ENCODE results near the gene TENT4B.

TENT4B gene

DNA sequence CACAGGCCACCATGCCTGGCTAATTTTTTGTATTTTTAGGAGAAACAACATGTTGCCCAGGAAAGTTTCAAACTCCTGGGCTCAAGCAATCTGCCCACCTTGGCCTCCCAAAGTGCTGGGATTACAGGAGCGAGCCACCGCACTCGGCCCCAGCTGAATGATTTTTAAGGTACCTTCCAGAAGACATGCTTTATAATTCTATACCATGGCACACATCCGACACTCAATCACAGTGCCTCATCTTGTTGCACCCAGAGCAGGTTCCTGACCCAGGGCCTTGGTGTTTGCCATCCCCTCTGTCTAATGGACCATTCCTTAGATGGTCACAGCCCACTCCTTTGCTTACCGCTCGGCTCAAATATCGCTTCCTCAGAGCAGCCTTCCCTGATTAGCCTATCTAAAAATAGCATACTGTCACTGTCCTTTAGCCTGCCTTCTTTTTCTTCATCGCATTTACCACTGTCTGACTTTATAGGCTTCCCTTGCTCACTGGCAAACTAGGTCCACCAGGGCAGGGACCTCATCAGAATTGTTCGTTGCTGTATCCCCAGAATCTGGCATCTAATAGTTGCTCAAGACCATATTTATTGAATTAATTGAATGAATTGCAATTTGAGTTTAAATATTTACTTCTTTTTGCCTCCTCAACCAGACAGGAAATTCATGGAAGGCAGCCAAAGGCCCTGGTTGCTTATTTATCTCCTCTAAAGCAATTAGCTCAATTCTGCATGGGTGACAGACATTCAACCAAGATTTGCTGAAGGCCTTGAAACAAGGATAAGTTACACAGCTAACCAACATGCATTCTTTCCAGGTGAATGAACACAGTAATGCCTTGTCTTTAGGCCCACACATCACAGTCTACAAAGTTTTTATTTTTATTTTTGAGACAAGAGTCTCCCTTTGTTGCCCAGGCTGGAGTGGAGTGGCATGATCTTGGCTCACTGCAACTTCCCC is 6.3 kb upstream of the TENT4B start:
- Mint-ChIP-seq H3K27me3 (no peaks in the 10 kb centered on the region), H3K4me3 (no peak overlapping the region), H3K27ac (no peak overlapping the region), H3K9me3 (no peaks in the 10 kb centered on the region), H3K4me1 (peaks cover 2% of the 10 kb centered on the region), H3K36me3 (no peaks in the 10 kb centered on the region)

DNA sequence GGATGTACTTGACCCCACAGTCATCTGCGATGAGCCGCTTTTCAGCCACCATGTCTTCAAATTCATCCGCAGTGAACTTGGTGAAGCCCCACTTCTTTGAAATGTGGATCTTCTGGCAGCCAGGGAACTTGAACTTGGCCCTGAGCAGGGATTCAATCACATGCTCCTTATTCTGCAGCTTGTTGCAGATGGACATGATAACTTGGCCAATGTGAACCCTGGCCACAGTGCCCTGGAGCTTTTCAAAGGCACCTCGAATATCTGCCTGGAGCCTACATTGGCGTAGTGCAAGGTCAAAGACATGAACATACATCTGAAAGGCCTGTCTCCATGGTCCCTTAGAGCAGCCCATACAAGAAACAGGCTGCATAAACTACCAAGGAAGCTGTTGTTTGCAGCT is 1.8 kb upstream of the TENT4B start:
- H3K9me3 Mint-ChIP-seq: no peaks in the 10 kb centered on the region
- H3K4me3 Mint-ChIP-seq: no peak overlapping the region
- H3K27ac Mint-ChIP-seq: no peak overlapping the region
- no peaks in the 10 kb centered on the region for H3K36me3 Mint-ChIP-seq
- H3K27me3 Mint-ChIP-seq: no peaks in the 10 kb centered on the region
- peaks cover 25% of the 10 kb centered on the region for H3K4me1 Mint-ChIP-seq

DNA sequence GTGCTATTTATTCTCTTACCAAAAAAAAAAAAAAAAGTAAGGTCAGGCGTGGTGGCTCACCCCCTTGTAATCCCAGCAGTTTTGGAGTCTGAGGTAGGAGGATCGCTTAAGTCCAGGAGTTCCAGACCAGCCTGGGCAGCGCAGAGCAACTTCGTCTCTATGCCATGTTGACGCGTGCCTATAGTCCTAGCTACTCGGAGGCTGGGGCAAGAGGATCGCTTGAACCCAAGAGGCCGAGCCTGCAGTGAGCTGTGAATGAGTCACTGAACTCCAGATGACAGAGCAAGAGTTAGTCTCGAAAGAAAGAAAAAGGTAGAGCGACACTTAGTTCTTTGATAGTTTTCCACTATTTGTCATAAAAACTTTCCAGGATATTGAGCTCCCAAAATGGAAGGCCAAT is 1.4 kb upstream of the TENT4B start:
- Mint-ChIP-seq H3K4me3 (peak overlapping the region; percentile 95), H3K27me3 (no peaks in the 10 kb centered on the region), H3K9me3 (no peaks in the 10 kb centered on the region), H3K4me1 (peaks cover 28% of the 10 kb centered on the region), H3K27ac (peak overlapping the region; percentile 99), H3K36me3 (no peaks in the 10 kb centered on the region)

DNA sequence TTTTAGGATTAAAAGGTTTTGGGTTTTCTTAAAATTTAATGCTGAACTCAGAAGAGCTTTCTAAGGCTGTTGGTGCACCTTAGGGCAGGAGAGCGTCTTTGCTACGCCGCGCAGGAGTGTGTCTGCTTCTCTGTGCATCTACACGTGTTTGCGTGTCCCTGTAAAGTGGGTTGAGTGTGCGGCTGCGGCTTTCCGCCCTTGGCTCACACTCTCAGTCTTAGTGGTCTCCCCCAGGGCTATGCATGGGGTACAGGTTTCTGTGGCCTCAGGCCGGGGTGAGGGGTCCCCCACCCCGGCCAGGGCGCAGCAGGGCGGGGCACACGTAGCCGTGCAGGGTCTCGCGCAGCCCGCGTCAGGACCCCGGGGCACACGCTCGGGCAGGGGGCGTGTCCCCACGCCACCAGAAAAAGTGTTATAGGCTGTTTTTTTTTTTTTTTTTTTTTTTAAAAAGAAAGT is 727 bp upstream of the TENT4B start:
- Mint-ChIP-seq H3K36me3 (peaks cover 2% of the 10 kb centered on the region), H3K4me1 (peaks cover 35% of the 10 kb centered on the region), H3K9me3 (no peaks in the 10 kb centered on the region), H3K27me3 (no peaks in the 10 kb centered on the region), H3K4me3 (peak overlapping the region; percentile 95), H3K27ac (peak overlapping the region; percentile 99)

DNA sequence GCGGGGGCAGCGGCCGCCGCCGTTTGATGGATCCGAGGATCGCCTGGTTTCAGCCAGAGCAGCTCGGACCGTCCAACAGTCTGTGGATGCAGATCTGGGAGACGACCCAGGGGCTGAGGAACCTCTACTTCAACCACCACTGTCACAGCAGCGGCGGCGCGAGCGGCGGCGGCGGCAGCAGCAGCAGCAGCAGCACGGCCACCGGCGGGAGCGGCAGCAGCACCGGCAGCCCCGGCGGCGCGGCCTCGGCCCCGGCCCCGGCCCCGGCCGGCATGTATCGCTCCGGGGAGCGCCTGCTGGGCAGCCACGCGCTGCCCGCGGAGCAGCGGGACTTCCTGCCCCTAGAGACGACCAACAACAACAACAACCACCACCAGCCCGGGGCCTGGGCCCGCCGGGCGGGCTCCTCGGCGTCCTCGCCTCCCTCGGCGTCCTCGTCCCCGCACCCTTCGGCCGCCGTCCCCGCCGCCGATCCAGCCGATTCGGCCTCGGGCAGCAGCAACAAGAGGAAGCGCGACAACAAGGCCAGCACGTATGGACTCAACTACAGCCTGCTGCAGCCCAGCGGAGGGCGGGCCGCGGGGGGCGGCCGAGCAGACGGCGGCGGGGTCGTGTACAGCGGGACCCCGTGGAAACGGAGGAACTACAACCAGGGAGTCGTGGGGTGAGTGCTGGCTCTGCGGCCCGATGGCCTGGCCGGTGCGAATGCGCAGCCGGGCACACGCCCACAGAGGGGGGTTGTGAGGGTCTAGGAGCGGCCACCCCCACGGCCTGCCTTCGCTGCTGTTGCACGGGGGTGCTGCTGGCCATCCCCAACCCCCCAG is 702 bp downstream of the TENT4B start:
- Mint-ChIP-seq H3K4me1 (peaks cover 43% of the 10 kb centered on the region), H3K9me3 (no peaks in the 10 kb centered on the region), H3K27me3 (no peaks in the 10 kb centered on the region), H3K27ac (no peak overlapping the region), H3K4me3 (peak overlapping the region; percentile 87), H3K36me3 (peaks cover 5% of the 10 kb centered on the region)

DNA sequence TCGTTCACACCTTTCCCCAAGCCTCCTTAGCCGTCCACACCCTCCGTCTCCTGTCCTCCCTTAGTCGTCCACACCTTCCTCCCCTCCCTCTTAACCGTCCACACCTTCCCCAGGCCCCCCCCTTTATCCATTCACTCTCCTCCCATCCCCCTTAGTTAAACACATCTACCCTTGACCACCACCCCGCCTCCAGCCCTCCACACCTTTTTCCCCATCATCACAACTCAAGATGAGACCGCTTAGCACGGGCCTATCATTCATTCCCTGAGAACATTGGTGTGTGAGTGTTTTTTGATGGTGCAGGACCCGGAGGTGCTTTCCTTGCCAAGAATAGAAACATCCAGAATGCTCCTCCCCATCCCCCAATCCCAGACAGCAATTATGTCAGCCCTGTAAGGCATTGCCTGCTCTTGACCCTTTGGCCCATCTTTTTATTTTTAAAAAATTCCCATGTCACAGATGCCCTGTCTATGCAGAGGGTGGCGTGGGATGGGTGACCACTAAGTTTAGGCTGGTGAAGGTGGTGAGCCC is 1.4 kb downstream of the TENT4B start:
- Mint-ChIP-seq H3K27ac (peak overlapping the region; percentile 66), H3K27me3 (no peaks in the 10 kb centered on the region), H3K4me1 (peaks cover 50% of the 10 kb centered on the region), H3K9me3 (no peaks in the 10 kb centered on the region), H3K4me3 (peak overlapping the region; percentile 87), H3K36me3 (peaks cover 6% of the 10 kb centered on the region)

DNA sequence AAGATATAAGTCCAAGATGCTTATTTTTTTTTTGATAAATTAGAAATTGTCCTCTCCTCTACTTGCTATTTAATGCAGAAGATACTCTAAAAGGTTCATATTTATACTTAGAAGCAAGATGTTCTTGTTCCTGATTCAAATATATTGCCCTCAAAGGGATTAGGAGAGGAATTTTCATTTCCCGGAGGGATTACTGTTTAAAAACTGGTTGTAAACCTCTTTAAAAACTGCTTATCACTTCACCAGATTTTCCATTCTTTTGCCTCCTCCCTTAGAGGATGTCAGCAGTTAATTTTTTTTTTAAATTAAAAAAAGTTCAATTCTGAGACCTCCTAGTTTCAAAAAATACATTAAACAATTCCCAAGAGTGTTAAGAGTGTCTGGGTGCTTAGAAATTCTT is 2.8 kb downstream of the TENT4B start:
- Mint-ChIP-seq H3K27me3 (no peaks in the 10 kb centered on the region), H3K4me3 (peak overlapping the region; percentile 87), H3K9me3 (no peaks in the 10 kb centered on the region), H3K27ac (no peak overlapping the region), H3K36me3 (peaks cover 11% of the 10 kb centered on the region), H3K4me1 (peaks cover 63% of the 10 kb centered on the region)

DNA sequence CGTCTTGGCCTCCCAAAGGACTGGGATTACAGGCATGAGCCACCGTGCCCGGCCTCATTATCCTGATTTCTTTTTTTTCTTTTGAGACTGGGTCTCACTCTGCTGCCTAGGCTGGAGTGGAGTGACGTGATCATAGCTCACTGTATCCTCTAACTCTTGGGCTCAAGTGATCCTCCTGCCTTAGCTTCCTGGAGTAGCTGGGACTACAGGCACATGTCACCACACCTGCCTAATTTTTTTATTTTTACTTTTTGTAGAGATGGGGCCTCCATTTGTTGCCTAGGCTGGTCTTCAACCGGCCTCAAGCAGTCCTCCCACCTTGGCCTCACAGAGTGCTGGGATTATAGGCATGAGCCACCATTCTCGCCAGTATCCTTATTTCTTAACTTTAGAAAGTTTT is 3.5 kb downstream of the TENT4B start:
- H3K36me3 Mint-ChIP-seq: peaks cover 11% of the 10 kb centered on the region
- peak overlapping the region; percentile 87 for H3K4me3 Mint-ChIP-seq
- no peaks in the 10 kb centered on the region for H3K27me3 Mint-ChIP-seq
- no peaks in the 10 kb centered on the region for H3K9me3 Mint-ChIP-seq
- H3K4me1 Mint-ChIP-seq: peaks cover 67% of the 10 kb centered on the region
- no peak overlapping the region for H3K27ac Mint-ChIP-seq

DNA sequence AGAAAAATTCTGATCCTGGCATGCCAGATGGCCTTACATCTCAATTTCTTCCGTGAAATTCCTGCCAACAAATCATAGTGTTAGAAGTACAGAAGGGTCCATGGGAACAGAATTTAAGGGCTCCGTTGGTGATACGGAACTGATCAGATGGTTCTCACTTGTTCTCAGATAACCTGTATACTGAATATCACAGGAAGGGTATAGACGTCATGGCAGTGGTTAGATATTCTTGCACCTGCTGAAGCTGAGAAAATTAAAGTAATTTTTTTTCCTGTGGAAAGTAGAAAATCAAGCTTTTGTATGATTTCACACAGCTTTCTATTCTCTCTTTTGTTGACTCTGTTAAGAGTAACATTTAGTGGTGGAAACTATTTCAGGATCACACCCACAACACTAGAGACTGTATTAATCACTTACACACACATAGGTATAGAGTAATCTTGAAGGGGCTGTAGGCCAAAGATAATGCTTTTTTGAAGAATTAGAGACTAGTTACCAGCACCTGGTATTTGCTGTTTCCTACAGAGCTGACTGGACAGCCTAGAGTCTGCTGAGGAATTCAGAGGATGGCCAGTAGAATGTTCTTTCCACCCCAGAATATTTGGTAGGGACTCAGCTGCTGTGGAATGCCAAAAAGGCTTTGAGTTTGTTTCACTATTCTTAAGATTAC is 7.5 kb downstream of the TENT4B start:
- Mint-ChIP-seq H3K27me3 (no peaks in the 10 kb centered on the region), H3K4me1 (peaks cover 69% of the 10 kb centered on the region), H3K9me3 (no peaks in the 10 kb centered on the region), H3K27ac (peak overlapping the region; percentile 95), H3K36me3 (peaks cover 14% of the 10 kb centered on the region), H3K4me3 (peak overlapping the region; percentile 75)

DNA sequence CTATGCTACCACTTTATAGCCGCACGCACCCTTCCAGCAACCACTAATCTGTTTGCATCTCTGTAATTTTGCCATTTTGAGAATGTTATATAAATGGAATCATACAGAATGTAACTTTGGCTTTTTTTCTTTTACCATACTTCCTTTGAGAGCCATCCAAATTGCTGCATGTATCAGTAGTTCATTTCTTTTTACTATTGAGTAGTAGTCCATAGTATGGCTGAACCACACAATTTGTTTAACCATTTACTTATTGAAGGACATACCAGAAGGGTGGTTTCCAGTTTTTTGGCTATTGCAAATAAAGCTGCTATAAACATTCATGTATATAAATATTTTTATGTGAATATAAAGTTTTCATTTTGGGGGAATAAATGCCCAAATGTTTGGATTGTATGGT is 8.8 kb downstream of the TENT4B start:
- Mint-ChIP-seq H3K27me3 (no peaks in the 10 kb centered on the region), H3K4me1 (peaks cover 69% of the 10 kb centered on the region), H3K9me3 (no peaks in the 10 kb centered on the region), H3K4me3 (no peak overlapping the region), H3K27ac (peak overlapping the region; percentile 77), H3K36me3 (peaks cover 16% of the 10 kb centered on the region)

DNA sequence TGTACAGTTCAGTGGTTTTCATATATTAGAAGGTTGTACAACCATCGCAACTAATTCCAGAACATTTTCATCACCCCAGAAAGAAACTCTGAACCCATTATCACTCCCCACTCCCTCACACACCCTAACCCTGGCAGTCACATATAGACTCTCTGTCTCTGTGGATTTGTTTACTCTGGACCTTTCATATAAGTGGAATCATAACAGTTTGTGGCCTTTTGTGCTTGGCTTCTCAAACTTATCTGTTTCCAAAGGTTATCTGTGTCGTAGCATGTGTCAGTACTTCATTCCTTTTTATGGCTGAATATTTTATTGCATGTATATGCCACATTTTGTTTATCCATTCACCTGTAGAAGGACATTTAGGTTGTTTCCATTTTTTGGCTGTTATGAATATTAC is 12.4 kb downstream of the TENT4B start:
- peaks cover 67% of the 10 kb centered on the region for H3K4me1 Mint-ChIP-seq

DNA sequence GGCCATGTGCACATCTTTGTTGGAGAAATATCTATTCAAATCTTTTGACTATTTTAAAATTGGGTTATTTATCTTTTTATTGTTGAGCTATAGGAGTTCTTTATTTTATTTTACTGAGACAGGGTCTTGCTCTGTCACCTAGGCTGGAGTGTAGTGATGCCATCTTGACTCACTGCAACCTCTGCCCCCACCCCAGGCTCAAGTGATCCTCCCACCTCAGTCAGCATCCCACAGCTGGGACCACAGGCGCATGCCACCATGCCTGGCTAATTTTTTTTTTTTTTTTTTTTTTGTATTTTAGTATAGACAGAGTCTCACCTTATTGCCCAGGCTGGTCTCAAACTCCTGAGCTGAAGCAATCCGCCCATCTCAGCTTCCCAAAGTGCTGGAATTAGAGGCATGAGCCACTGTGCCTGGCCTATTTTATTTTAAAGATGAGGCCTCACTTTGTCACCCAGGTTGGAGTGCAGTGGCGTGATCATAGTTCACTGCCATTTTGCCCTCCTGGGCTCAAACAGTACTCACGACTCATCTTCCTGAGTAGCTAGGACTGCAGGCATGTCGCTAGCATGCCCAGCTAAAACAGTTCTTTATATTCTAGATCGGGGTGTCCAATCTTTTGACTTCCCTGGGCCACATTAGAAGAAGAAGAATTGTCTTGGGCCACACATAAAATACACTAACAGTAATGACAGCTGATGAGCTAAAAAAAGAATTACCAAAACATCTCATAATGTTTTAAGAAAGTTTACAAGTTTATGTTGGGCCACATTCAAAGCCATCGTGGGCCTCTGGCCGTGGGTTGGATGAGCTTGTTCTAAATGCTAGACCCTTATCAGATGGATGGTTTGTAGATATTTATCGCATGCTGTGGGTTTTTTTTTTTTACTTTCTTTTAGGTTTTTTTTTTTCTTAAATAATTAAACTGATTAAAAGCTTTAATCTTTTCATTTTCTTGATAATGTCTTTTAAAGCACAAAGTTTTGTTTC is 13.7 kb downstream of the TENT4B start:
- Mint-ChIP-seq H3K9me3 (no peaks in the 10 kb centered on the region), H3K4me1 (peaks cover 63% of the 10 kb centered on the region), H3K36me3 (peaks cover 7% of the 10 kb centered on the region), H3K27me3 (no peaks in the 10 kb centered on the region), H3K27ac (peak overlapping the region; percentile 68), H3K4me3 (peak overlapping the region; percentile 65)

More for the DNA sequence above, 12.4 kb downstream of the TENT4B start:
- Mint-ChIP-seq H3K4me3 (no peak overlapping the region), H3K36me3 (peaks cover 8% of the 10 kb centered on the region), H3K27ac (peak overlapping the region; percentile 59), H3K9me3 (no peaks in the 10 kb centered on the region), H3K27me3 (no peaks in the 10 kb centered on the region)

DNA sequence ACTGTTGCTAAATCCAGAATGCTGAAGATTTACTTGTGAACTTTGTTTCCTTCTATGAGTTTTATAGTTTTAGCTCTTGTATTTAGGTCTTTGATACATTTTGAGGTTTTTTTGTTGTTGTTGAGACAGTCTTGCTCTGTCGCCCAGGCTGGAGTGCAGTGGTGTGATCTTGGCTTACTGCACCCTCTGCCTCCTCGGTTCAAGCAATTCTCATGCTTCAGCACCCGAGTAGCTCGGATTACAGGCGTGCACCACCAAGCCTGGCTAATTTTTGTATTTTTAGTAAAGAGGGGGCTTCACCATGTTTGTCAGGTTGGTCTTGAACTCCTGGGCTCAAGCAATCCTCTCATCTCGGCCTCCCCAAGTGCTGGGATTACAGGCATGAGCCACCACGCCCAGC is 14.4 kb downstream of the TENT4B start:
- Mint-ChIP-seq H3K9me3 (no peaks in the 10 kb centered on the region), H3K4me1 (peaks cover 63% of the 10 kb centered on the region), H3K4me3 (peak overlapping the region; percentile 27), H3K27ac (no peak overlapping the region), H3K36me3 (peaks cover 7% of the 10 kb centered on the region), H3K27me3 (no peaks in the 10 kb centered on the region)

DNA sequence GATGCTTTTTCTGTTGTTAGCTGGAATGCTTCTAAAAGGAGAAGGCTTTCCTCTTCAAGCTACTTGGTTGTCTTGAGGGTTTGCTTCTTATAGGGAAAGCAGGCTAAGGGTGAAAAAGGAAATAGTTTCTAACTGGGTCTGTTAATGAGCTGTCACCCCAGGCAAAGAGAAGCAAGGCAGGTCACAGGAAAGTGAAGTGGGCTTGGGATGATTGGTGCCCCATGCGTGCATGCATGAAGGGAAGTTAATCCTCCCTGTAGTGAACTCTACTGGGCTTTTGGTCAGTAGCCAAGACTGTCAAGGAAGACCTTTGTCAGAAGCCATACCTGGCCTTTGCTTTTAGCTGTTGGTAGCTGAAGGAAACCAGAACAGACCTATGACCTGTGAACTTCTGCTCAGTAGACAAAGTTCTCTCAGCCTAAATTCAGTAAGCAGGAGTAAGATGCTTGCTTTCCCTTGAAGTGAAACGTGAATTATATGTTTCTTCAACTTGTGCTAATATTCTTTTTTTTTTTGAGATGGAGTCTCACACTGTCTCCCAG is 16.5 kb downstream of the TENT4B start:
- no peak overlapping the region for H3K4me3 Mint-ChIP-seq
- peaks cover 9% of the 10 kb centered on the region for H3K36me3 Mint-ChIP-seq
- H3K27me3 Mint-ChIP-seq: no peaks in the 10 kb centered on the region
- H3K9me3 Mint-ChIP-seq: no peaks in the 10 kb centered on the region
- H3K27ac Mint-ChIP-seq: no peak overlapping the region
- peaks cover 73% of the 10 kb centered on the region for H3K4me1 Mint-ChIP-seq
